Activated effector memory CD4-positive, alpha-beta T cell treated with anti-CD3 and anti-CD28 coated beads, Interleukin-2, amount 50 U/mL, for 16 hours (primary cell): ENCODE results near the gene NCKAP5.

Experiments used
- DNase-seq: peaks from one replicate; pipeline ENCODE4 v3.0.0-alpha.2; 2020

Gene NCKAP5

GRCh38 chr2:133177196-133177595 is 391.1 kb downstream of the NCKAP5 start:
- DNase-seq: no peak

DNA sequence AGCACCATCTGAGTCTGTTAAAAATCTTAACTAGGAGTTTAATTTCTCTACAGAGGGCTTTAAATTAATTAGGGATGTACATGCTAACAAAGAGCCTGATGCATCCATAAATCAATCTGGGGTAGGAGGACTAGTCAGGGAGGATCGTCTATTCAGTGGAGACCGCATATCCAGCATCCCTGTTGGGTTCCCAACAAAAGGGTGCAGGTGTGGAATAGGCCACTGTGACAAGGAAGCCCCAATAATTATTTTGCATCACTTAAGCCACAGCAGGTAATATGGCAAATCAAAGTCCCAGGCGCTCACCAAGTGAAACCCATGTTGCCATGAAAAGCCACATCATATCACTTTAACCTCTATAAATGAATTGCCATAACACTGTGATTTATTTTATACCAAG is 392.3 kb downstream of the NCKAP5 start:
- DNase-seq: no peak

DNA sequence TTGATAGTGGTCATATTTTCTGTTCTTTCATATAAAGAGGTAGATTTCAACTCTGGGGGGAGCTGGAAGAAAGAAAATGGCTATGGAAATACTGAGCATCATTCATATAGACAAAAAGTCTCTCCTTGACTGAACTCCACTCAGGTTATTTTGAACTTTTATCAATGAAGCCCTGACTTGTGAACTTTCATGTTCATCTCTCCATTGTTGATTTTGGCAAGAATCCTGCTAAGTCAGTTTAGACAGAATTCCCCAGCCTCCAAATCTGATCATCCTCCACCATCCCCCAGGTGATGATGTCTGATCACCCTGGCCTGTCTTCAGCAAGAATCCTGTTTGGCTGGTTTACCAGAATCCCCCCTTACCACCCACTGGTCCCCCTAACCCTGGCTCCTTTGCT is 395.0 kb downstream of the NCKAP5 start:
- DNase-seq: no peak

DNA sequence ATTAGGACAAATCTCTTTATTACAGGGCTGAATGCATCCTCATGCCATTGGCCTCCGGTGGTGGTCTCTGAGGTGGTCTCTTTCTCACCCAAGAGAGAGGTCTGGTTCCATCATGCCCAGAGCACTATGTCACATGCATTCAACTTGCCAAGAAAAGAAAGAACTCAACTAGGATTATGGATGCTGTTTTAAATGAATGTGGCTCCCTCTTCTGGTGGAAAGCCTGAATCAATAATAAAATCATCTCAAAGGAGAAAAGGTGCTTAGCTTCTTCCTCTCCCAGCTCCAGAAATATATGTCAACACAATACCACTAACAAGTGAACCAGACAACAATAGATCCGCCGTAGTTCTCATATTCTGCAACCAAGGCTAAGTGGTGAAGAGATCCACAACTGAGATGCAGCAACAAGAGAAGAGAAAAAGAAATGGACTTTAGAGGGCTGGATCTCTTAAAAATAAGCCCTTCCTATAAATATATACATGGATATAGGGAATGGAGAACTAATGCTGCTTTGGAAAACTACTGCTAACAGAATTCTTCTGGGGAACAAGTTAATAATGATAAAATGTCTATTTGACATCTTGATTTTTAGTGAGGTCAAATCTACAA is 396.8 kb downstream of the NCKAP5 start:
- DNase-seq: no peak

GRCh38 chr2:133169274-133169912 is 398.9 kb downstream of the NCKAP5 start:
- DNase-seq: no peak

- no peak for DNase-seq
Observed at GRCh38 chr2:133167990-133168389, 400.3 kb downstream of the NCKAP5 start.

DNA sequence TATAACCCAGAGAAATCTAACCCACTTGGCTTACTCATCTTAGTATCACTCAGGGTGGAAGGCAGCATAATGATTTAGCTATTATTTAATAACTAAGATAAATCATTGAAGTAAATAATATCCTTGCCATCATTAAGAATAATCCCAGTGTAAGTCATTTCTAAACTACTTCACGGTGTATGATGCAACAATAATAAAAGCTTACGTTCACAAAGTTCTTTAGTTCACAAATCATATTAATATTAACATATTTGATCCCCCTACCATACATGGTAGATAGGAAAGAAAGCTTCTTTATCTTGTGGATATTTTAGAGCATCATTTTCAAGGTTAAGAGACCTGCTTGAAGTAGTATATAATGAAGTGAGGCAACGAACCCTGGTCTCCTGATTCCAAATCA is 401.0 kb downstream of the NCKAP5 start:
- DNase-seq: no peak

- no peak for DNase-seq
Observed at GRCh38 chr2:133166031-133166430, 402.2 kb downstream of the NCKAP5 start.

DNA sequence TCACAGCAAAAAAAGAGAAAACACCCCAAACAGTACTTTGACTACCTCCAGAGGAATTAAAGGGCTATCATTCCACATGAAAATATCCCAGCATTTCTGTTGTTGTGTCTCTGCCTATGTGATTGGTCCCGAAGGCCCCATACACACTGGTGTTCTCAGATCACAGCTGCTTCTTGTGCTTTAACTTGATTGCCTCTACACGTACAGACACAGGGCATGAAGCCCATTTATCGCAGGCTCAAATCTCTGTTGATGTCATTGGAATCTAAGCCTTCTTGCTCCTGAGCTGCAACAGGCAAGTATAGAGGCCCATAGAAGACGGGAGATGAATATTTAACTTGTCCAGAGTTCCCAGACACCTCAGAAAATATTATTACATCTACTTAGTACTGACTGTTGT is 405.2 kb downstream of the NCKAP5 start:
- DNase-seq: no peak

- DNase-seq: no peak
Observed at GRCh38 chr2:133158442-133158841, 409.8 kb downstream of the NCKAP5 start.

GRCh38 chr2:133158024-133158423 is 410.2 kb downstream of the NCKAP5 start:
- DNase-seq: no peak

- no peak for DNase-seq
Observed at GRCh38 chr2:133157141-133157540, 411.1 kb downstream of the NCKAP5 start.

DNA sequence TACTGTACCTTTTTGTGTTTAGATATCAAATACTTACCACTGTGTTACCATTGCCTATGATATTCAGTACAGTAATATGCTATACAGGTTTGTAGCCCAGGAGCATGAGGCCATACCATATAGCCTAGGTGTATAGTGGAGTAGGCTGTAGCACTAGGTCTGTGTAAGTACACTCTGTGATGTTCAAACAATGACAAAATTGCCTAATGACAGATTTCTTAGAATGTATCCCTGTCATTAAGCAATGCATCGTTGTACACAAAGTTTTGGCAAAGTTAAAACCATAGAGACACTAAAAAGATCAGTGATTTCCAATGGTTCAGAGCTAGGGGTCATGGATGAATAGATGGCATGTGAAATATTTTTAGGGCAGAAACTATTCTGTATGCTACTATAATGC is 415.5 kb downstream of the NCKAP5 start:
- no peak for DNase-seq

DNA sequence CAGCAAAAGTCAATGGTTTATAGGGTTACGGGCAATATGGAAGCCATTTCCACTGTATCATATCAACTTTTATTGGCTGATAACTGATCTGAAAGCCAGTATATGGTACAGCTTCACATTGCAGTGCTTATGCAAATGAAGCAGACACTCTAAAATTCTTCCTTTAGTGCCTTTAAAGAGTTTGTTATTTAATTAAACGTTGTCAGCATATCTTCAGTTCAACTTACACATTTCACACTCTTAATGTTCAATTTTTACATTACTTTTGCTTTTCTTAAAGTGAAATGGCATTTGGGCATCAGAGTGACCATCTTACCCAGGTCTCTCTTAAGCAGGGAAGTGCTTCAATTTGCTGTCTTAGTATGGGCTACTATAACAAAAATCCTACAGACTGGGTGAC is 420.1 kb downstream of the NCKAP5 start:
- DNase-seq: no peak

DNA sequence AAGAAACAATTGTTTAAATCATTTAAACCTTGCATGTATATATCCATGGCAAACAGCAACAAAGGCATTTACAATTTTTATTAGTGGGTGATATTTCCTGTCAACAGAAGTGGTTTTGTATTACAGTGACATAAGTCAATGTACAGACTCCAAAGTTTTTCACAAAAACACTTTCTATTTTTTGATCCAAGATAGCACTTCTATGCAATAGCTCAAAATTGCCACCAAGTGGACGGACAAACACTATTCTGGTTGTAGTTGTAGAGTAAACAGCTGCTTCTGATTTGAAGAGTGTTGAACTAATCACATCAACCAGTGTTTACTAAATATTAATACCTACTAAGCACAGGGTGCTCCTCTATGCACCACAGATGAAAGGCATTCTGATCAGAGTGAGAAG is 421.4 kb downstream of the NCKAP5 start:
- no peak for DNase-seq

- no peak for DNase-seq
Observed at GRCh38 chr2:133143645-133144044, 424.6 kb downstream of the NCKAP5 start.

GRCh38 chr2:133142087-133142486 is 426.2 kb downstream of the NCKAP5 start:
- no peak for DNase-seq

DNA sequence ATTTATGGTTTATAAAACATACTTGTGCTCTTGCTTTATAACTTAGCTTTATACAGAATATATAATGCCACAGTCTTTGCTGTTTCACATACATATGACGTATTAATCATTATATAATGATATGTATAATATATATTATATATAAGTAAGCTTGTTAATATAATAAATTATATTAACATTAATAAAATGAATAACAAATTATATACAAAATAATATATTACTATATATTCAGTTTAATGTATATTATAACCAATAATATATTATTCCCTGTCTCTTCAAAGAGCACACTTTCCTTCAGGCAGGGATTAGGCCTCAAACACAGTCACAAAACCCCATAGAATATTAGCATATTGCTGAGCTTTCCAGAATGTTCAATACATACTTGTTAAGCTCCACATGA is 427.6 kb downstream of the NCKAP5 start:
- no peak for DNase-seq

GRCh38 chr2:133139847-133140533 is 428.3 kb downstream of the NCKAP5 start:
- no peak for DNase-seq

DNA sequence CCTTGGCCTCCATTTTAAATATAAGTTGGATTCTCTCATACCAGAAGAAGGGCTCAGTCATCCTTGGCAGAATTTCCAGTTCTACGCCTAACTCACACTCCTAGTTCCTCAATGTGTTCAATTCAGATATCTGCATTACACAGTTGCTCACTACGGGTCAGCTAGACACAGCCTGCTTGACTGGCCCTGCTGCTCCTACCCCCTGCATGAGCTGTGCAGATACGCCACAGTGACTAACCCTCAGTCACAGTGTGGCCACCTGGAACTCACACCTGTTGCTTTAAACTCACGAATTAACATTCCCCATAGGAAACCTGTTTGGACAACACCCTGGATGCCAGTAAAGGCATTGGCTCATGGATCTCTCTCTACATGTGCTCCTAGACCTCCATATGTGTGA is 429.6 kb downstream of the NCKAP5 start:
- no peak for DNase-seq

DNA sequence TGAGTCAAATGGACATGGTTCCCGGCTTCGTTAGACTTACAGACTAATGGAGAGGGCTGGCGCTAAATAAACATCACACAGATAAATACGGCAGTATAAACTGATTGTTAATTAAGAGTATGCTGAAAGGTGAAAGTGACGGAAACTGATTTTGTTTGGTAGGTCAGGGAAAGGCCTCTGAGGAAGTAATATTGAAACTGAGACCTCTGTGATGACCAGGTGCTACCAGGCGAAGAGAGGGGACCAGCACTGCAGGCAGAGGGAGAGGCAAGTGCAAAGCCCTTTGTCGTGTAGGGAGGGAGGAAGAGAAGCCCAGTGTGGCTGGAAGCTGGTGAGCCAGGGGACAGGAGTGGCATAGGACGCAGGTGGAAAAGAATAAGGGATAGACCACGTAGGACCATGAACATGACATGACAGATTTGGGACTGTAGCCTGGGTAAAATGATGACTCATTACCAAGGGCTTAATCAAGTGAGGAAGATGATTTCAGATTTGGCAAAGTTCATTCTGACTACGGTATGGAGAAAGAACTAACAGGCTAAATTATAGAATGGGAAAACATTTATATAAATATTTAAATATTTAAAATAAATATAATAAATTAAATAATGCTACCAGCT is 433.1 kb downstream of the NCKAP5 start:
- no peak for DNase-seq

- DNase-seq: no peak
Observed at GRCh38 chr2:133130548-133131246, 437.6 kb downstream of the NCKAP5 start.

- DNase-seq: no peak
Observed at GRCh38 chr2:133124446-133124845, 443.8 kb downstream of the NCKAP5 start.
